HL-60 (cell line): Measurements from ENCODE around the gene KISS1.

Experiments used
- DNase-seq, 2 experiments: peaks; one replicate each; pipeline ENCODE4 v3.0.0-alpha.2; 2010 to 2020; ENCODE audit warnings: low read depth in 1 of 2, low spot score in 1 of 2
- H3K27ac ChIP-seq: fragments of 250-450 bp; sonication (Bioruptor Pico); replicated peaks from 2 replicates; pipeline ENCODE4 v1.5.1; 2020; ENCODE audit warnings: mild to moderate bottlenecking, moderate library complexity
- H3K27me3 ChIP-seq: fragments of 250-450 bp; sonication (Bioruptor Pico); 2 replicates; pipeline ENCODE4 v1.5.1; 2021; ENCODE audit warnings: mild to moderate bottlenecking, moderate library complexity; ENCODE audit not compliant: insufficient read depth, poor library complexity, severe bottlenecking
- H3K4me3 ChIP-seq: replicated peaks from 2 replicates; pipeline ENCODE4 v1.5.1; 2011; ENCODE audit warnings: mild to moderate bottlenecking, control low read depth, low read length; ENCODE audit not compliant: insufficient read depth
- CTCF ChIP-seq: IDR thresholded peaks from one replicate; pipeline ENCODE4 v1.5.1; 2011; ENCODE audit warnings: low read length, control low read depth, inconsistent platforms; ENCODE audit not compliant: insufficient read depth
- GABPA ChIP-seq: IDR thresholded peaks from 2 replicates; pipeline ENCODE4 v1.6.1; 2012; ENCODE audit warnings: low read depth
- POLR2AphosphoS5 ChIP-seq: IDR thresholded peaks from 2 replicates; pipeline ENCODE4 v1.6.1; 2012; ENCODE audit warnings: low read depth
- REST ChIP-seq: IDR thresholded peaks from 2 replicates; pipeline ENCODE4 v1.6.1; 2012; ENCODE audit warnings: low read depth; ENCODE audit not compliant: insufficient replicate concordance
- SPI1 ChIP-seq: IDR thresholded peaks from 2 replicates; pipeline ENCODE4 v1.6.1; 2012; ENCODE audit warnings: low read depth, mild to moderate bottlenecking, borderline replicate concordance

KISS1 gene

GRCh38 chr1:204221271-204221670 is 25.0 kb upstream of the KISS1 start:
- Histone ChIP-seq H3K4me3 (no peak overlapping the region), H3K27ac (no peak overlapping the region), H3K27me3 (no peaks in the 10 kb centered on the region)
- TF ChIP-seq SPI1, result no peak
- TF ChIP-seq REST, result no peak
- no peak for TF ChIP-seq CTCF
- no peak for TF ChIP-seq GABPA
- no peak for TF ChIP-seq POLR2AphosphoS5
- DNase-seq, result no peak

GRCh38 chr1:204219971-204220616 is 23.8 kb upstream of the KISS1 start:
- H3K4me3 ChIP-seq, result no peak overlapping the region
- no peak overlapping the region for H3K27ac ChIP-seq
- DNase-seq, result peak in 1 of 2 experiments; percentile 33
- no peaks in the 10 kb centered on the region for H3K27me3 ChIP-seq
- no peak for TF ChIP-seq CTCF
- no peak for TF ChIP-seq GABPA
- no peak for TF ChIP-seq POLR2AphosphoS5
- TF ChIP-seq REST, result no peak
- no peak for TF ChIP-seq SPI1

- H3K27ac ChIP-seq, result no peak overlapping the region
- DNase-seq, result no peak
- H3K4me3 ChIP-seq, result no peak overlapping the region
- TF ChIP-seq CTCF (no peak), REST (no peak), GABPA (no peak), POLR2AphosphoS5 (no peak), SPI1 (no peak)
- H3K27me3 ChIP-seq, result no peaks in the 10 kb centered on the region
These were observed 22.3 kb upstream of the KISS1 start for GRCh38 chr1:204218552-204218951.
